Cardiac fibroblast (primary cell): ENCODE measurements around the gene NEK4.

Source experiments
- DNase-seq, 2 donors: peaks; one replicate each; pipeline versions ENCODE4 v3.0.0 to v3.0.0-alpha.2; 2010; ENCODE audit warnings: low read depth in 2 of 2
- H3K4me3 ChIP-seq, 2 donors: replicated peaks in 1 of 2; 1 replicate in 1 of 2; 2 replicates in 1 of 2; pipeline ENCODE4 v1.5.1; 2011; ENCODE audit warnings: low read depth in 2 of 2, low read length in 2 of 2, mild to moderate bottlenecking in 2 of 2, moderate library complexity in 1 of 2
- CTCF ChIP-seq: IDR thresholded peaks from one replicate; pipeline ENCODE4 v1.5.1; 2011; ENCODE audit warnings: low read depth, mild to moderate bottlenecking, low read length, inconsistent platforms

Gene NEK4

GRCh38 chr3:52693071-52693470, 77.7 kb downstream of the NEK4 start:
- no peak for TF ChIP-seq CTCF
- no peak overlapping the region for H3K4me3 ChIP-seq
- DNase-seq, result no peak

GRCh38 chr3:52690560-52690959, 80.2 kb downstream of the NEK4 start:
- no peak overlapping the region for H3K4me3 ChIP-seq
- DNase-seq, result no peak
- no peak for TF ChIP-seq CTCF

GRCh38 chr3:52689151-52689550, 81.6 kb downstream of the NEK4 start:
- no peak overlapping the region for H3K4me3 ChIP-seq
- TF ChIP-seq CTCF, result no peak
- no peak for DNase-seq

- TF ChIP-seq CTCF, result no peak
- no peak overlapping the region for H3K4me3 ChIP-seq
These were observed 82.5 kb downstream of the NEK4 start for GRCh38 chr3:52688266-52688665.

GRCh38 chr3:52685709-52686691, 84.7 kb downstream of the NEK4 start, which contains the start of the genes GNL3 and PBRM1:
TSS of gene GNL3 (plus strand) at chr3:52686032. CDS start at chr3:52686093, 61 bp downstream.
TSS of gene PBRM1 (minus strand) at chr3:52685913.
- peak within 1 kb of the TSS; percentile 83 to 88 for H3K4me3 ChIP-seq
- TF ChIP-seq CTCF, result no peak
- peak; percentile 95 to 97 for DNase-seq

More at GRCh38 chr3:52688266-52688665, 82.5 kb downstream of the NEK4 start:
- no peak for DNase-seq

GRCh38 chr3:52685285-52685708, 85.4 kb downstream of the NEK4 start:
- DNase-seq, result peak; percentile 60 to 71
- H3K4me3 ChIP-seq, result peak overlapping the region; percentile 83 to 88
- TF ChIP-seq CTCF, result no peak
